SJCRH30 (cell line): ENCODE measurements around the gene S100A7. TPM values are rescaled to one million over a fixed set of nuclear protein-coding genes. Genes with fewer than 3 reads are reported as not detected.
"Not testable (repeated sequence)": the region's sequence is repeated elsewhere in the genome, so short reads cannot be mapped to it uniquely, and the experiment has no call there.

Experiments used
- DNase-seq, 2 experiments: peaks; one replicate each; pipeline ENCODE4 v3.0.0-alpha.2; 2015 to 2020
- H3K27ac ChIP-seq: fragments of 250-450 bp; sonication (Bioruptor Pico); 2 replicates; pipeline ENCODE4 v1.5.1; 2020; ENCODE audit warnings: mild to moderate bottlenecking, moderate library complexity
- H3K27me3 ChIP-seq: fragments of 250-450 bp; sonication (Bioruptor Pico); 2 replicates; pipeline ENCODE4 v1.5.1; 2020; ENCODE audit warnings: mild to moderate bottlenecking, moderate library complexity
- H3K36me3 ChIP-seq: fragments of 250-450 bp; sonication (Bioruptor Pico); 2 replicates; pipeline ENCODE4 v1.5.1; 2020; ENCODE audit warnings: mild to moderate bottlenecking, moderate library complexity
- H3K4me1 ChIP-seq: fragments of 250-450 bp; sonication (Bioruptor Pico); 2 replicates; pipeline ENCODE4 v1.5.1; 2020; ENCODE audit warnings: mild to moderate bottlenecking, moderate library complexity
- H3K4me3 ChIP-seq: fragments of 250-450 bp; sonication (Bioruptor Pico); 2 replicates; pipeline ENCODE4 v1.5.1; 2020; ENCODE audit warnings: mild to moderate bottlenecking, moderate library complexity
- H3K9me3 ChIP-seq: fragments of 250-450 bp; sonication (Bioruptor Pico); replicated peaks from 2 replicates; pipeline ENCODE4 v1.5.1; 2020; ENCODE audit warnings: mild to moderate bottlenecking, moderate library complexity
- total RNA-seq: library from RNA; depleted of rRNA; stranded (reverse); fragments of >200 nt; shearing (Covaris generic); gene quantifications from 2 replicates; pipeline ENCODE4 v1.2.3, GENCODE V29; 2014

The S100A7 gene
- total RNA-seq, 1 experiment from 2014 or later, result not detected

DNA sequence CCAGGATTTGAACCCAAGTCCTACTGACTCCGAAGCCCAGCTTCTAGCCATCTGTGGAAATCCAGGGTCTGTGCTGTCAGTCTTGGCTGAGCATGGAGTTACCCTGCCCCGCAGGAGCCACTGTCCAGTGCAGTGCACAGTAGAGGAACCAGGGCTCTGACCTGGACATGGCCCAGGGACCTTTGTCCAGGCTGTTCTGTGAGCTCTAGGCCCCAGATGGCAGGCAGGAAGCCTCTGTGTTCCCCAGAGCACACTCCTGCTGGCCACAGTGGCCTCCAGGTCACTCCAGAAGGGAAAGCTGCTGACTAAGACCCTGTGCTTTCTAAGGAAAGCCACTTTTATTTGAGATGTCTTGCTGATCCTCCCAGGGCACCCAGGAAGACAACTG lies 30.3 kb downstream of the S100A7 start:
- Histone ChIP-seq H3K4me3 (no peak overlapping the region), H3K4me1 (no peaks in the 10 kb centered on the region), H3K27ac (no peak overlapping the region), H3K9me3 (no peaks in the 10 kb centered on the region), H3K36me3 (no peaks in the 10 kb centered on the region), H3K27me3 (no peaks in the 10 kb centered on the region)
- DNase-seq, result no peak

DNA sequence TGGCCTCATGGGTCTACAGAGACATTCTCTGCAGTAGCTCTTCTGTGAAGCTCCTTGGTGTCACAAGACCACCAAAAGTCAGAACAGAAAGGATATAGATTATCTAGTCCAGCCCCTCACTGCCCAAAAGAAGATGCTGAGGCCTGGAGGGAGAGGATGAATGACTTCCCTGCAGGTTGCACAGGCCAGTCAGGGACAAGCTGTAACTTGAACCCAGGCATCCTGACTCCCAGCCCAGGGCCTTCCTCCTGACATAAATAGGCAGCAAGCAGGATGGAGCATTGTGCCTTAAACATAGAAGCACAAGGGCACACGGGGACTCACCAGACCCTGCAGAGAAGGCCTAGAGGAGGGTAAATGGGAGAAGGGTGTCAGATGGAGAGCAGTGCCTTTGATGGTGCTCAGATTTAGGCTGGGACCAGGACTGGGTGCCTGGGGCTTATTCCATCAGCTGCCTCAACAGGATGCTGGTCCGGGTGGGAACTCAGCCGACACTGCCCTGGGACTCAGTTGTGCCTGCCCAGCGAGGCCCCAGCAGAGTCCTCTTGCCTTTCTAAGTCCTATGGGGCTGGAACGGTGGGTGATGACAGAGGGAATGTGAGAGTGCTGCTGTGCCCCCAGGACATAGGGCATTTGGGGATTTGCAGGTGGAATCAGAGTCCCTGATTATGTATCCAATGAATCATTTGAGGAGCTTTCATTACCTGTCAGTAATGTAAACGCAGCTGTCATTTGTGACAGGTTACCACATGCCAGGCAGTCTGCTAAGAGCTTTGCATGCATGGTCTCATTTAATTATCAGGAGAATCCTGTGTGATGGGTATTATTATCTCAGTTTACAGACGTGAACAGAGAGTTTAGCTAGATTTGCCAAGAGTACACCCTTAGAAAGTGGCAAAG lies 30.9 kb downstream of the S100A7 start:
- no peak for DNase-seq
- Histone ChIP-seq H3K9me3 (no peaks in the 10 kb centered on the region), H3K27ac (no peak overlapping the region), H3K36me3 (no peaks in the 10 kb centered on the region), H3K27me3 (no peaks in the 10 kb centered on the region), H3K4me3 (no peak overlapping the region), H3K4me1 (no peaks in the 10 kb centered on the region)

DNA sequence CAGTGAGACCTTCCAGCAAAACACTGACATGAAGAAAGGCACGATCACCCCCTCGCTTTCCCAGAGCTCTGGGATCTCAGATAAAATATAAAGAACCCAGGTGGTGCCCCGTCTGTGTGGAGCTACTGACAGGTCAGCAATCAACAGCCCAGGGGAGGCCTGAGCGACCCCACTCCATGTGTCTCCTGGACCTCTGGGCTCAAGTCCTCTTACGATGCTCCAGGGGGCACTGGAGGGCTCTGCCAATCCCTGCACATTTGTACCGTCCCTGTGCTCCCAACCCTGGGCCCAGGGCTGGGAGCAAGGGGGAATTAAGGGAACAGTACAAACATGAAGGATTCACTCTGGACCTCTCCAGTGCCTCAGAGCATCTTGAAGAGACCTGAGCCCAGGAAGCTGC lies 31.7 kb downstream of the S100A7 start:
- H3K27ac ChIP-seq, result no peak overlapping the region
- DNase-seq, result no peak
- no peaks in the 10 kb centered on the region for H3K27me3 ChIP-seq

DNA sequence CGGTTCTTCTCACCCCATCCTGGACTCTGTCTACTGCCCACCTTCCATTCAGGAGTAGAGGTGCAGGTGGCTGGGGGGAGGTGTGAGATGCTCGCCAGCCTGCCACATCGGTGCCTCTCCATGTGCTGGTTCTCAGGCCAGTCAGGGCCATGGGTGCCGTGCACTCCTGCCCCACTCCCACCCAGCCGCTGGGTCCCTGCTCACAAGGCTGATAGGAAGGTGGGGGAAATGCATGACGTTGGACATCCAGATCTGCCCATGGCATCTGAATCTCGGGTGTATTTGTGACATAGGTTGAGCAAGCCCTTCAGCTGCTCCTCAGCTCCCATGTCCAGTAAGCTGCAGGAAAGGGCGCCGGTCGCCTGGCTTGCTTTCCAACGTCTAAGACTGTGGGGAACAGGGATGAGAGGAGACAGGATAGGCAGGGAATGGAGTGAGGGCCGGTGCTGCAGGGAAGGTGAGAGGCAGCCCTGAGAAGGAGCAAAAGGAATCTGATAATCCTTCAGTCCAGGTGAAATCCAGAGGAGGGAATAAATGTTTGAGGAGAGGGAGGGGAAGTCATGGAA lies 32.3 kb downstream of the S100A7 start:
- no peak for DNase-seq
- Histone ChIP-seq H3K36me3 (no peaks in the 10 kb centered on the region), H3K9me3 (no peaks in the 10 kb centered on the region), H3K4me1 (no peaks in the 10 kb centered on the region), H3K27ac (no peak overlapping the region), H3K27me3 (no peaks in the 10 kb centered on the region), H3K4me3 (no peak overlapping the region)

More for the DNA sequence above, 31.7 kb downstream of the S100A7 start:
- no peaks in the 10 kb centered on the region for H3K36me3 ChIP-seq
- H3K9me3 ChIP-seq, result no peaks in the 10 kb centered on the region
- H3K4me3 ChIP-seq, result no peak overlapping the region
- H3K4me1 ChIP-seq, result no peaks in the 10 kb centered on the region

DNA sequence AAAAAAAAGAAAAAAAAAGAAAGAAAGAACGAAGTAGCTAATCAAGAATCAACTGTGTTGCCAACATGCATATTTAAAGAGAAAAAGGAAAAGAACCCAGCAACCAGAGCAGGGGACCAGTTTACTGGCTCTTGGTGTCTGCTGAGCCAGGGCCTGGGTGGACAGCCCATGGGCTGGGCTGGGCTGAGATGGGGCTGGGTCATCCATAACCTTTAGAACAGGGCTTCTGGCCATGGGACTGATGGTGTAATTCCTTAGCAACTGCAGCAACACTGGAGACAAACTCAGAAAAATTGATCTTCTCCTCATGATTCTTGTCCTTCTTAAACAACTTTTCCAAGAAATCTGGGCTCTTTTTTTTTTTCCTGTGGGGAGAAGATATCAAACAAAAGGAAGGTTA lies 33.6 kb downstream of the S100A7 start:
- Histone ChIP-seq H3K4me1 (no peaks in the 10 kb centered on the region), H3K9me3 (no peaks in the 10 kb centered on the region), H3K27me3 (no peaks in the 10 kb centered on the region), H3K27ac (no peak overlapping the region), H3K36me3 (no peaks in the 10 kb centered on the region), H3K4me3 (no peak overlapping the region)
- DNase-seq, result no peak

DNA sequence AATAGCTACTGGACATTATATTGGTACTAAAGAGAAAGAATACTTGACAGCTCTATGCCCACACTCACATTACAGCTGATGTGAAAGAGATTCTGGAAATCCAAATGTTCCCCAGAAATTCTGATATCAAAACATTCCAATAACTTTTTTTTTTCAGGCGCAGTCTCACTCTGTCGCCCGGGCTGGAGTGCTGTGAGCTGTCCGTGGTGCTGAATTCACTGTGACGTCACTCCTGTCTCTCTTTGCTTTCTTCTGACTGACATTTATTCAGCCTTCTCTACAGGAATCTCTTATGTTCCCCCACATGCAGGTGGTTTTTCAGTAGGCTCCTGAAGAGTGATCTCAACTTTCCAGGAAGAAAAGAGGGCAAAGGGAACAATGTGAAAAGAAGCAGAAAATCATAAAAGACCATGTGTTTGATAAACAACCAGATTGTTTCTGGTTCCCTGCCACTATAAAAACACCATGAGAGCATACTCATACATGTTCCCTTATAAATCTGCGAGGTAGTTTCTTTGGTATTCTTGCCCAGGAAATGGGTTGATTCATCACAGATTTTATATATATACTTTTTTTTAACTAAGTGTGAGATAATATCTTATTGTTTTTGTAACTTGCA lies 37.9 kb downstream of the S100A7 start:
- no peaks in the 10 kb centered on the region for H3K27me3 ChIP-seq
- no peaks in the 10 kb centered on the region for H3K9me3 ChIP-seq
- peak; percentile 49 to 76 for DNase-seq
- no peaks in the 10 kb centered on the region for H3K4me1 ChIP-seq
- no peak overlapping the region for H3K4me3 ChIP-seq
- no peaks in the 10 kb centered on the region for H3K36me3 ChIP-seq
- H3K27ac ChIP-seq, result no peak overlapping the region

DNA sequence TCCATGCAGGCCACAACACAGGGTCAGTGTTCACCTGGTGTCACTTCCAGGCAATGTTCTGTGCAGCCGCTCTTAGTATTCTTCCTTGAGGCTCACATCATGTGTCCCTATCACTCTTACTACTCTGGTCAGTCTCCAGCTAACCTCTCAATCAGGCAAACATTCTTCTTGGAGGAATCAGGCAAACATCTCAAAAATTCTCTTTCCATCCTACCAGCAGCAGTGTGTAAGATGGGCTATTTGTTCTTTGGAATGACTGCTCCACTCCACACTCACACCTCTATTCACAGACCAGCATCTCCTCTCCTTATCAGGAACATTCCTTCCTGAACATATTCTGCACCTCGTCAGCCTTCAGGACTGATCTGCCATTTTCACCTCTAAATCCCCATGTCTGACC lies 40.1 kb downstream of the S100A7 start:
- no peaks in the 10 kb centered on the region for H3K36me3 ChIP-seq
- H3K4me3 ChIP-seq, result no peak overlapping the region
- H3K9me3 ChIP-seq, result no peaks in the 10 kb centered on the region
- no peak overlapping the region for H3K27ac ChIP-seq
- no peaks in the 10 kb centered on the region for H3K4me1 ChIP-seq
- DNase-seq, result no peak
- no peaks in the 10 kb centered on the region for H3K27me3 ChIP-seq

DNA sequence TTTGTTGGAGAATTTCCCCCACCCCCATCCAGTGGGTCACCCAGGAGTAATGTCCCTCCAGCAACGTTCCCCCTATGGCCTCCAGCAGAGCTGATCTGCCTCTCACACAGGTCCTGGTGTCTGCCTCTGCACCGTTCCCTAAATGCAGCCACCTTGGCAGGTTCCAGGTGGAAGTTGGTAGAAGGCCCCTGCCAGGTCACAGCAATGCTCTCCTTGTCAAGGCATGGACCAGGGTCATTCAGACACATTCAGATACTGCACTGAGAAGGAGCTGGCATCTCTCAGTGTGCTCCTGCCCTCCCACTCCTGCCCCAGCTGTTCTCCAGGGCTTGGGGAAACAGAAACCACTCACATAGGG lies 41.0 kb downstream of the S100A7 start:
- H3K9me3 ChIP-seq, DNase-seq, H3K4me1 ChIP-seq, H3K27ac ChIP-seq, H3K36me3 ChIP-seq, H3K27me3 ChIP-seq, H3K4me3 ChIP-seq: not testable (repeated sequence)

DNA sequence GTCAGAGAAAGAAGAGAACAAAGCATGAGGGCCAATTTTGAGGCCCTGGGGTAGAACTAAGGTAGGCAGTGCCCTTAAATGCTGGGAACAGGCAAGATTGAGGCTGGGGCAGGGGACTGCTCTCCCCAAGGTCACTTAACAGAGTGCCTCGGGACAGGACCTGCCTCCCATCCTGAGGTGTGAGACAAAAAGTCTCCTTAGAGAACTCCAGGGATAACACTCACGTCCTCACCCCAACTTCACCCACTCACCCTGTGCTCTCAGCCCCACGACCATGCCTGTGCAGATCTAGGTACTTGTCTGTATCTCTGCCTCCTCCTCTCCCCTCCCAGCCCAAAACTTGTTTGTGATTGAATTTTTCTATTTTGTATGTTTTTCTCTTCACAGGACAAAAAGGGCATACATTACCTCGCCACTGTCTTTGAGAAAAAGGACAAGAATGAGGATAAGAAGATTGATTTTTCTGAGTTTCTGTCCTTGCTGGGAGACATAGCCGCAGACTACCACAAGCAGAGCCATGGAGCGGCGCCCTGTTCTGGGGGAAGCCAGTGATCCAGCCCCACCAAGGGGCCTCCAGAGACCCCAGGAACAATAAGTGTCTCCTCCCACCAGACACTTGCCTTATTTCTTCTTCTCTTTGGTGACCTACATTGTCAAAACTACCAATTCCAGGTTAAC lies 41.6 kb downstream of the S100A7 start:
- not testable (repeated sequence) for H3K9me3 ChIP-seq, H3K27ac ChIP-seq, H3K36me3 ChIP-seq, H3K4me1 ChIP-seq, DNase-seq, H3K4me3 ChIP-seq, H3K27me3 ChIP-seq

DNA sequence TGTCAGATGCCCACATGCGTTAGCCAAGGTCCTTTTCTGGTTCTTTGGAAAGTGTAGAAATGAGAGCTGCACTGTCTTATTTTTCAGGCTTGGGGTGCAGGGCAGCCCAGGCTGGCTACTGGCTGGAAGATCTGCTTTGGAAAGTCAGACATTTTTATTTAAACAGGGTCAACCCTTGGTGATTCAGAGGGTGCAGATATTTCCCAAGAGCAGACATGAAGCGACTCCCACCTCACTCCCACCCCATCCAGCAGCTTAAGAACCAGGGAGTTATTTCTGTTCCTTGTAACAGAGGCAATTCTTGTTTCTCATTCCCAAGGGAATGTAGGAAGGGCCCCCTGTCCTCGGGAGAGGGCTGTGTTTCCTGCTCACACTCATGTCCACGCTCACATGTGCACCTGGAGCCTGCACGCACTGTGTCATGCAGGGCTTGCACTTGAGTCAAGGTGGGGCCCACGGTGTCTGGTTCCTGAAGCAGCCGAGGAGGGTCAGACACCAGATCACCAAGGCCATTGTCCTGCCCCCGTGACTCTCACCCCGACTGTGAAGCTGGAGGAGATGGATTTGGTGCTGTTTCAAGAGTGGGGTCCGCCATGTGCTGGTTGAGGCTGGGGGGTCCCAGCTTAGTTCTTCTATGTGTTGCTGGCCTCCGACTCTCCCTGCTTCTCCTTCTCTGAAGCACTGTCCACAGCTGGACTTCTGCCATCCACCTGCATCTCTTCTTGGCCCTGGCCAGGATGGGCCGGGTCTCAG lies 43.1 kb downstream of the S100A7 start:
- Histone ChIP-seq H3K27ac (no peak overlapping the region), H3K9me3 (no peaks in the 10 kb centered on the region), H3K4me3 (no peak overlapping the region), H3K4me1 (no peaks in the 10 kb centered on the region), H3K36me3 (no peaks in the 10 kb centered on the region), H3K27me3 (no peaks in the 10 kb centered on the region)
- DNase-seq, result no peak

DNA sequence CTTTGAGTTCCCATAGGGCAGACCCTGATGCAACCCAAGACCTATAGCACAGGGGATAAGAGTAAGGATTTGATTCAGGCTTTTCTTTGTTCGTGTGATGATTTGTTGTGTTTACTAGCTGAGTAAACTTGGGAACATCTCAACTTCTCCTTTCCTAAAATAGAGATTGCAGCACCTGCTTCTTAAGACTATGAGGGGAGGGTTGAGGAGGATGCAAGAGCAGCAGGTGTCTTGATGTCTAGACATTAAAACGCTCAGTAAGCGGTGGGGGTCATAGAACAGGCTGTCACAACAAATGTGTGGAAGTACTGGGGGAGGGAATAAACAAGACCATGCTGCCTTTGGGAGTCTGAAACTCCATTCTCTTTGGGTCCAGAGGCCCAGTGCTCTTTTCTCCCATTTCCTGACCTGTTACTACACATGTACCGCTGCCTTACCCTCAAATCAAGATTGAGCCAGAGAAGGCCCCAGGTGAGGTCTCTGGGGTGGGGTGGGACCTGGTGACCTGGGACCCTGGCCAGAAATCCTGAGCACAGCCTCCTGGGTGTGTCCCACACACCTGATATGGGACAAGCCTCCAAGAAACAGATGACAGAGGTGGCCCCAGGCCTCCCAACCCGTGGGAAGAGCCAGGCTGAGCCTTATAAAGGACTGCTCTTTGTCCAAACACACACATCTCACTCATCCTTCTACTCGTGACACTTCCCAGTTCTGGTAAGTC lies 44.4 kb downstream of the S100A7 start, which contains the start of gene S100A7A:
Gene S100A7A (plus strand): TSS at position 671 of the 721 bp plus-strand sequence. CDS start 1,563 bp downstream, outside the sequence.
- H3K9me3 ChIP-seq, result no peaks in the 10 kb centered on the region
- no peak for DNase-seq
- H3K4me3 ChIP-seq, result no peak within 1 kb of the TSS

DNA sequence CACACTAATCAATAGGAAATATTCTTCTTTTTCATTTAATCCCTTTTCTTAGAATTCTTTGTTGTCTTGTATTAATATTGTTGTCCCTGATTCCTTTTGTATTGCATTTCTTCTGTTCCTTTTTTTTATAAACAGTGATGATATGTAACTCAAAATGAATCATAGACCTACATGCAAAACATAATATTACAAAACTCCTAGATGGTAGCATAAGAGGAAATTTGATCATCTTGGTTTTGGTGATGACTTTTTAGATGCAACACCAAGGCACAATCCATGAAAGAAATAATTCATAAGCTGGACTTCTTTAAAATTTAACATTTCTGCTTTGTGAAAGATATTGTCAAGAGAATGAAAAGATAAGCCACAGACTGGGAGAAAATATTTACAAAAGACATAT lies 46.5 kb downstream of the S100A7 start:
- H3K27me3 ChIP-seq, DNase-seq, H3K4me1 ChIP-seq: not testable (repeated sequence)

More for the DNA sequence above, 44.4 kb downstream of the S100A7 start, which contains the start of gene S100A7A:
- Histone ChIP-seq H3K36me3 (no peaks in the 10 kb centered on the region), H3K27ac (no peak within 1 kb of the TSS), H3K27me3 (no peaks in the 10 kb centered on the region), H3K4me1 (no peaks in the 10 kb centered on the region)

More for the DNA sequence above, 46.5 kb downstream of the S100A7 start:
- not testable (repeated sequence) for H3K9me3 ChIP-seq, H3K36me3 ChIP-seq, H3K4me3 ChIP-seq, H3K27ac ChIP-seq
